Measurements from ENCODE around the gene LTB4R2.

GRCh38 chr14:24293525-24293924 is 16.4 kb upstream of the LTB4R2 start:
- TF ChIP-seq POU6F1 (CRISPR knock-in tag; IDR thresholded peaks at IDR 0.05; ENCODE audit: borderline replicate concordance, low read depth) (no peak), ARNTL (CRISPR knock-in tag; IDR thresholded peaks at IDR 0.05; ENCODE audit: borderline replicate concordance, low read depth) (no peak), PATZ1 (CRISPR knock-in tag; IDR thresholded peaks at IDR 0.05; ENCODE audit: borderline replicate concordance) (no peak)
